ENCODE results near the gene PKP2.
"Not testable (repeated sequence)": the region's sequence is repeated elsewhere in the genome, so short reads cannot be mapped to it uniquely, and the experiment has no call there.

The PKP2 gene

GRCh38 chr12:32864731-32865130 is 31.8 kb downstream of the PKP2 start:
- no peak for ATAC-seq
- no peak for TF ChIP-seq ISL1 (CRISPR knock-in tag; IDR thresholded peaks at IDR 0.05)
- no peak for TF ChIP-seq ZNF70 (CRISPR knock-in tag; IDR thresholded peaks at IDR 0.05)
- no peak for TF ChIP-seq ZC3H10 (CRISPR knock-in tag; IDR thresholded peaks at IDR 0.05)
- no peak for TF ChIP-seq SNAI2 (CRISPR knock-in tag; IDR thresholded peaks at IDR 0.05)
- no peak for TF ChIP-seq PATZ1 (CRISPR knock-in tag; IDR thresholded peaks at IDR 0.05; ENCODE audit: borderline replicate concordance)
- no peak for TF ChIP-seq TCF4 (CRISPR knock-in tag; IDR thresholded peaks at IDR 0.05; ENCODE audit: borderline replicate concordance)
- TF ChIP-seq CSDC2 (CRISPR knock-in tag; IDR thresholded peaks at IDR 0.05): no peak
- no peak for TF ChIP-seq BACH2 (CRISPR knock-in tag; IDR thresholded peaks at IDR 0.05; ENCODE audit: borderline replicate concordance)
- no peak for TF ChIP-seq CREB5 (CRISPR knock-in tag; IDR thresholded peaks at IDR 0.05; ENCODE audit: low read depth)
- no peak for TF ChIP-seq ZFP30 (CRISPR knock-in tag; IDR thresholded peaks at IDR 0.05)
- TF ChIP-seq POU6F1 (CRISPR knock-in tag; IDR thresholded peaks at IDR 0.05; ENCODE audit: borderline replicate concordance, low read depth): no peak
- TF ChIP-seq ARNTL (CRISPR knock-in tag; IDR thresholded peaks at IDR 0.05; ENCODE audit: borderline replicate concordance, low read depth): no peak
- TF ChIP-seq ZFP3 (CRISPR knock-in tag; IDR thresholded peaks at IDR 0.05): no peak
- no peak for TF ChIP-seq ZNF8 (CRISPR knock-in tag; IDR thresholded peaks at IDR 0.05)
- no peak for TF ChIP-seq ZNF565 (CRISPR knock-in tag; conservative IDR thresholded peaks at IDR 0.05; ENCODE audit: low read depth)
- no peak for TF ChIP-seq PPARA (CRISPR knock-in tag; IDR thresholded peaks at IDR 0.05; ENCODE audit: borderline replicate concordance)
- TF ChIP-seq TOX (CRISPR knock-in tag; IDR thresholded peaks at IDR 0.05; ENCODE audit: borderline replicate concordance): no peak
- TF ChIP-seq ESRRG (CRISPR knock-in tag; IDR thresholded peaks at IDR 0.05): no peak
- TF ChIP-seq RARB (CRISPR knock-in tag; IDR thresholded peaks at IDR 0.05): no peak
- no peak for TF ChIP-seq CSRNP3 (CRISPR knock-in tag; IDR thresholded peaks at IDR 0.05)

DNA sequence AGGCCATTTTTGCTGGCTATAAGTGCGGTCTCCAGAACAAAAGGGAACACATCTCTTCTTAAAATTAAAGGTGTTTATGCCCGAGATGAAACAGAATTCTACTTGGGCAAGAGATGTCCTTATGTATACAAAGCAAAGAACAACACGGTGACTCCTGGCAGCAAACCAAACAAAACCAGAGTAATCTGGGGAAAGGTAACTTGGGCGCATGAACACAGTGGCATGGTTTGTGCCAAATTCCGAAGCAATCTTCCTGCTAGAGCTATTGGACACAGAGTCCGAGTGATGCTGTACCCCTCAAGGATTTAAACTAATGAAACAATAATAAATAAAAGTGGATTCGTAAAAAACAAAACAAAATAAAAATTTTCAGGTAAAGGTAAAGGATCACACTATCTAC is 33.4 kb downstream of the PKP2 start:
- no peak for ATAC-seq
- TF ChIP-seq CREB5 (CRISPR knock-in tag; IDR thresholded peaks at IDR 0.05; ENCODE audit: low read depth) (no peak), PPARA (CRISPR knock-in tag; IDR thresholded peaks at IDR 0.05; ENCODE audit: borderline replicate concordance) (no peak), GLIS3 (CRISPR knock-in tag; IDR thresholded peaks at IDR 0.05) (no peak), CSRNP3 (CRISPR knock-in tag; IDR thresholded peaks at IDR 0.05) (no peak), ZNF70 (CRISPR knock-in tag; IDR thresholded peaks at IDR 0.05) (no peak), BACH2 (CRISPR knock-in tag; IDR thresholded peaks at IDR 0.05; ENCODE audit: borderline replicate concordance) (no peak), ZC3H10 (CRISPR knock-in tag; IDR thresholded peaks at IDR 0.05) (no peak), ZFP3 (CRISPR knock-in tag; IDR thresholded peaks at IDR 0.05) (no peak), SNAI2 (CRISPR knock-in tag; IDR thresholded peaks at IDR 0.05) (no peak), POU6F1 (CRISPR knock-in tag; IDR thresholded peaks at IDR 0.05; ENCODE audit: borderline replicate concordance, low read depth) (no peak), ZFP30 (CRISPR knock-in tag; IDR thresholded peaks at IDR 0.05) (no peak), RARB (CRISPR knock-in tag; IDR thresholded peaks at IDR 0.05) (no peak), CSDC2 (CRISPR knock-in tag; IDR thresholded peaks at IDR 0.05) (no peak)
- TF ChIP-seq, protein P1, sequence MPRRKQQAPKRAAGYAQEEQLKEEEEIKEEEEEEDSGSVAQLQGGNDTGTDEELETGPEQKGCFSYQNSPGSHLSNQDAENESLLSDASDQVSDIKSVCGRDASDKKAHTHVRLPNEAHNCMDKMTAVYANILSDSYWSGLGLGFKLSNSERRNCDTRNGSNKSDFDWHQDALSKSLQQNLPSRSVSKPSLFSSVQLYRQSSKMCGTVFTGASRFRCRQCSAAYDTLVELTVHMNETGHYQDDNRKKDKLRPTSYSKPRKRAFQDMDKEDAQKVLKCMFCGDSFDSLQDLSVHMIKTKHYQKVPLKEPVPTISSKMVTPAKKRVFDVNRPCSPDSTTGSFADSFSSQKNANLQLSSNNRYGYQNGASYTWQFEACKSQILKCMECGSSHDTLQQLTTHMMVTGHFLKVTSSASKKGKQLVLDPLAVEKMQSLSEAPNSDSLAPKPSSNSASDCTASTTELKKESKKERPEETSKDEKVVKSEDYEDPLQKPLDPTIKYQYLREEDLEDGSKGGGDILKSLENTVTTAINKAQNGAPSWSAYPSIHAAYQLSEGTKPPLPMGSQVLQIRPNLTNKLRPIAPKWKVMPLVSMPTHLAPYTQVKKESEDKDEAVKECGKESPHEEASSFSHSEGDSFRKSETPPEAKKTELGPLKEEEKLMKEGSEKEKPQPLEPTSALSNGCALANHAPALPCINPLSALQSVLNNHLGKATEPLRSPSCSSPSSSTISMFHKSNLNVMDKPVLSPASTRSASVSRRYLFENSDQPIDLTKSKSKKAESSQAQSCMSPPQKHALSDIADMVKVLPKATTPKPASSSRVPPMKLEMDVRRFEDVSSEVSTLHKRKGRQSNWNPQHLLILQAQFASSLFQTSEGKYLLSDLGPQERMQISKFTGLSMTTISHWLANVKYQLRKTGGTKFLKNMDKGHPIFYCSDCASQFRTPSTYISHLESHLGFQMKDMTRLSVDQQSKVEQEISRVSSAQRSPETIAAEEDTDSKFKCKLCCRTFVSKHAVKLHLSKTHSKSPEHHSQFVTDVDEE (CRISPR knock-in tag; IDR thresholded peaks at IDR 0.05): no peak

GRCh38 chr12:32861658-32862057 is 34.9 kb downstream of the PKP2 start:
- ATAC-seq: not testable (repeated sequence)
